GM18870 (cell line): Measurements from ENCODE around the gene WDFY3.
A peak's percentile ranks its signal among the peaks of the same experiment; 100 is the strongest.
"Not testable (repeated sequence)": the region's sequence is repeated elsewhere in the genome, so short reads cannot be mapped to it uniquely, and the experiment has no call there.

Experiments used
- ATAC-seq: cut with Tn5 transposase; IDR thresholded peaks from one replicate; pipeline ENCODE4 v1.9.1; 2021; ENCODE audit warnings: moderate library complexity; ENCODE audit not compliant: unreplicated experiment

WDFY3 gene

GRCh38 chr4:84806541-84806940 lies 159.9 kb downstream of the WDFY3 start:
- not testable (repeated sequence) for ATAC-seq

GRCh38 chr4:84804136-84804535 lies 162.4 kb downstream of the WDFY3 start:
- ATAC-seq, result no peak

GRCh38 chr4:84803720-84804119 lies 162.8 kb downstream of the WDFY3 start:
- no peak for ATAC-seq

GRCh38 chr4:84803116-84803515 lies 163.4 kb downstream of the WDFY3 start:
- no peak for ATAC-seq

GRCh38 chr4:84800256-84800655 lies 166.2 kb downstream of the WDFY3 start:
- no peak for ATAC-seq

GRCh38 chr4:84799318-84799717 lies 167.2 kb downstream of the WDFY3 start:
- ATAC-seq, result no peak

- no peak for ATAC-seq
These were observed 170.1 kb downstream of the WDFY3 start for GRCh38 chr4:84796394-84796793.

- no peak for ATAC-seq
These were observed 173.9 kb downstream of the WDFY3 start for GRCh38 chr4:84792366-84793301.

- ATAC-seq, result no peak
These were observed 175.5 kb downstream of the WDFY3 start for GRCh38 chr4:84790769-84791565.

- ATAC-seq, result no peak
These were observed 180.0 kb downstream of the WDFY3 start for GRCh38 chr4:84786478-84786877.

- ATAC-seq, result no peak
These were observed 184.0 kb downstream of the WDFY3 start for GRCh38 chr4:84782517-84782916.

- no peak for ATAC-seq
These were observed 185.8 kb downstream of the WDFY3 start for GRCh38 chr4:84780719-84781118.

- ATAC-seq, result no peak
These were observed 188.4 kb downstream of the WDFY3 start for GRCh38 chr4:84778041-84778440.

GRCh38 chr4:84767168-84767567 lies 199.3 kb downstream of the WDFY3 start:
- no peak for ATAC-seq

- no peak for ATAC-seq
These were observed 213.0 kb downstream of the WDFY3 start for GRCh38 chr4:84753321-84753972.

- no peak for ATAC-seq
These were observed 214.8 kb downstream of the WDFY3 start for GRCh38 chr4:84751707-84752106.

GRCh38 chr4:84750960-84751283 lies 215.6 kb downstream of the WDFY3 start:
- no peak for ATAC-seq

- ATAC-seq, result peak; percentile 78
These were observed 216.1 kb downstream of the WDFY3 start for GRCh38 chr4:84750260-84750959.

GRCh38 chr4:84740057-84740456 lies 226.4 kb downstream of the WDFY3 start:
- ATAC-seq, result no peak

- ATAC-seq, result no peak
These were observed 227.9 kb downstream of the WDFY3 start for GRCh38 chr4:84738622-84739021.

- no peak for ATAC-seq
These were observed 228.8 kb downstream of the WDFY3 start for GRCh38 chr4:84737656-84738055.
